GM19452 (cell line): Measurements from ENCODE around the gene DCC.

Source experiments
- ATAC-seq: cut with Tn5 transposase; IDR thresholded peaks from one replicate; pipeline ENCODE4 v1.9.1; 2021; ENCODE audit not compliant: unreplicated experiment

Gene DCC

DNA sequence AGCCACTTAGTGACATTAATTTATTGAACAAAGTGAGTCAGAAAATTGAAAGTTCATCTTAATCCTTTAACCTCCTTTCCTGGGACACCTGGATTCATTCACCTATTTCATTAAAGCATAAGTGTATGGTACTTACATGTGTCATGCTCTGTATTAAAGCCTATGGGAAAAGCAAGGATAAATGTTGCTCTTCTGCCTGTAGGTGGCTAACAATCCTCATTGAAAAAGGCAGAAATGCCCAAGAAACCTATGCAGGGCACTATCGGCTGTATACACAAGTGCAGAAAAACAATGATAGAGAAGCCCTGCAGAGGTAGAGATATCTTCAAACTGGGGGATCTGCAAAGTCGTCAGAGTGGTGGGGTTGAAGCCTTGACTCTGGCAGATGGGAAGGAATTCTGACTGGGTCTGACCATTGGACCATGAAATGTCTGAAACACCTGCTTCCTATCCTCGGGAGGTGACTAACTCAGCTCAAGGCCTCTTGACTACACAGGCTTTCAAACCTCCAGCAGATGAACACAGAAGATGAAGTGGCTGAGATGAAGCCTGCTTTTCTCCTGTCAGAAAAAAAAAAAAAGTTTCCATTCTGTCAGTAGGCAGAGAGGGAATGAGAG is 83.1 kb downstream of the DCC start:
- no peak for ATAC-seq

DNA sequence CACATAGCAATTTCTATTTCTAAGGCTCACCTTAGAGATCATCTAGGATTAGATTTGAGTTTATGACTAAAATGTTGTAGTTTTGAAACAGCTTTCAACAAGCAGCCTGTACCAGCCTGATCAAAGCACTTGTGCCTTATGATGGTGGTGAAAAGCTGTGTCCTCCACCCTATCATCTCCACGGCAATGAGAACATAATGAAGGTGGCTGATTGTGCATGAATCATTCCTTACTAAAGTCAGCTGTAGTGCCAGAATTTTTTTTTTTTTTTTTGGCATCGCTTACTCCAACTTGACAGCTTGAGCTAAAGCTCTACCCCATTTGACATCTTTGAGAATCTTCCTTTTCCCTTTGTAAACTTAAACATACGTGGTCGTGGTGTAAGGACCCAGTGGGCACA is 86.0 kb downstream of the DCC start:
- ATAC-seq: no peak

DNA sequence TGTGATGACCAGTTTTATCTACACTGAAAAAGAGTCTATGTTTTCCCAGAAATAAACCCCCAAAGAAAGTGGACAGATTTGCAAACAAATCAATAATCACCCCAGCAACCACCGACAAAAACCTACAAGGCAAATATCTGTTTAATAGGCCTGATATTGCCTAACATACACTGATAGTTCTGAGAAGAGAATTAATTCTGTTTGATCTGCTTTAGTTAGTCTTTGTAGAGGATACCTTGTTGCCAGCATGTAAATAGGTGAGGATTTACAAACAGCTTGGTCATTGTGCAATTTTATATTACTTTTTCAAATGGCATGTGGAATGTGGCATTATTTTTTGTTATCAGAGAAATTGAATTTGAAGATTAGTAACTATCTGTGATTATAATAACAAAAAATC is 86.5 kb downstream of the DCC start:
- ATAC-seq: no peak

- ATAC-seq: no peak
These were observed 87.7 kb downstream of the DCC start for GRCh38 chr18:52427521-52428175.

DNA sequence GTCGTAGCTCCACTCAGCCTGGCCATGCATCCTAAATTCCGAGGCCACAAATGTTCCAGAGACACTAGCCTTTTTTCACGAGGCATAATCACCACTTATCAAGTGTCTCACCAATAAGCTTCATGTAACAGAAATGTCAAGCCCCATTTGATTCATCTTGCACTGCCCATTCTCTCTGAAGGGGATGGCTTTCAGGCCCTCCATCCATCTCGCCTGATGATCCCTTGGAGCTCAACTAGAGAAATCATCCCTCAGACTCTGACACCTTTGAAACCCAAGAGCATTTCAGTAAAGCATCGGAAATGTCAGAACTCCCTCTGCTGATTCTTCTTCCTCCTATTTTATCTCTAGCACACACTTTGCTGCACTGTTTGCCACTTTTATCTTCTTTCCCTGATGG is 91.7 kb downstream of the DCC start:
- ATAC-seq: no peak

DNA sequence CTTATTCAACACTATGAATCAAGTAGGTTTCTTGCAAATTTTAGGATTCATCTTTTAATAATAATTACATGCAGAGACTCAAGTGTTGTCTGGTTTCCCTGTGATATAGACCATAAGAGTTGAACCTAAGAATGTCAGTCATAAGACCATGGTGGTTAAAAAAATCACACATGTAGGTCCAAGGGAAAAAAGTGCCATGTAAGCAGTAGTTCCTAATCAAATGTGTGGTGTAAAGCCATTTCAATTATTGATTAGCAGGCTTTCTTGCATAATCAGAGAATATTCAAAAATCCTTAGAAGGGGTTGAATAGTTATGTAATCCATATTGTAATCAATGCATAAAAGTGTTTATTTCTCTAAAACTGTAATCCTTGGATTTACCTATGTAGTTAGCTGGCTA is 93.8 kb downstream of the DCC start:
- ATAC-seq: no peak

DNA sequence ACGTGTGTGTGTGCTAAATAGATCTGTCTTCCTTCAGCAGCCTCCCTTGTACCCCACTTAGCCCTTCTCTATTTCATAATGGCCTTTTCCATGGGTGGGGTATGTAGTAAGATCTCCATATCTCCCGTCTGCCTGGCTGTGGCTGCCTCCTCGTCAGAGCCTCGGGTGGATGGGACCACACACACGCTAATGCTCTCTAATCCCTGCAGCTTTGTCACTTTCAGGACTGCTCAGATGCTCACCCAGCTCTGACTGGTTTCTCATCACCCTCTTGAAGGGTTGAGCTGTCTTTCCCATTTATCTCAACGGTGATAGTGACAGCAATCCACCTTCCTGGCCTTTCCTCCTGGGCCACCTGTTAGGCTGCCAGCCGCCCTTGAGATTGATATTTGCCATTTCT is 95.3 kb downstream of the DCC start:
- ATAC-seq: no peak

DNA sequence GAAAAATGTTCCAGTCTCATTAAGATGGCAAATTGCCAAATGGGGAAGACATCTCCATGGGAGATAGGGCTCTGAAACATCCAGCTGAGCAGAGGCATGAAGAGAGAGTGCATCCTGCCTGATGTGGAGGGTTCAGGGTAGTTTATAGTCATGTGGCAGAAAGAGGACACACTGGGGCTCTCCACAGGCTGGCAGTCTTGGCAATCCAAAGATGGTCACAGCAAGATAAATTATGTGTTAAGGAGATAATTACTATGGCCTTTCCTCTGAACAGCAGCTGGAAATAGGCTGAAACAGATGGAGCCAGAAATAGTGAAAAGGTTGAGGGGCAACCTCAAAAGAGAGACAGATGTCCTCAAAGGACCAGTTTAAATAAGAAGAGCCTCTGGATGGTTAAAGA is 97.2 kb downstream of the DCC start:
- no peak for ATAC-seq

DNA sequence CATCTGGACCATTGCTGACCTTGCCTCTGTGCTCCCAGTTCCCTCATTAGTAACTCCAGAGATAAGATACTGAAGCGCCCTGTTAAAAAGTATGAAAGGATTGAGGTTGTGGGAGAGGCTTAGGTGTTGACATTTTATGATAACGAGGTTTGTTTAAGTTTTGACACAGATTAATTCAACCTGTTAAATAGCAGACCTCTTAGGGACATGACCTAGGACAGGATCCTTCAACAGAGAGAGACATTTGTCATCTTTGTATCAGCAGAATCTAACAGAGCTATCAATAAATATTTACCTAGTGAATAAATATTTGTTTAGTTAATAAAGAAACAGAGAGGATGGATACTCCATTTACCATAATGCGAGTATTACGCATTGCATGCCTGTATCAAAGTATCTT is 99.5 kb downstream of the DCC start:
- no peak for ATAC-seq

DNA sequence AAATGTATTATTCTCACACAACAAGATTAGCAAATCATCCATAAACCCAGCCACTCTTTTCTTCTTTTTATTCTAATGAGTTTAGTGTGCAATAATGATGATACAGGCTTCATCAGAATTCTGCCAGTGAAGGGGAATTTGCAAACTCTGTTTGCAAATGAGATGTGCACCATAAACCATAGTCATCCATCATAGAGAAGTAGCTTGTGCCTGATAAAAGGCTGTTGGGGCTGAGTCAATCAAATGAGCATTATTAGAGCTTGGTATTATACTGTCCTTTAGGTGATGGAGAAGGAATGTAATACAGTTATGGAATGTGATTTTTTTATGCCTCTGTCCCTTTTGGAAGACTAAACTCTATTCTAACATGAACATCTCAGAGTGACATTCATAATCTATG is 101.8 kb downstream of the DCC start:
- no peak for ATAC-seq

GRCh38 chr18:52442686-52443085 is 102.7 kb downstream of the DCC start:
- no peak for ATAC-seq

DNA sequence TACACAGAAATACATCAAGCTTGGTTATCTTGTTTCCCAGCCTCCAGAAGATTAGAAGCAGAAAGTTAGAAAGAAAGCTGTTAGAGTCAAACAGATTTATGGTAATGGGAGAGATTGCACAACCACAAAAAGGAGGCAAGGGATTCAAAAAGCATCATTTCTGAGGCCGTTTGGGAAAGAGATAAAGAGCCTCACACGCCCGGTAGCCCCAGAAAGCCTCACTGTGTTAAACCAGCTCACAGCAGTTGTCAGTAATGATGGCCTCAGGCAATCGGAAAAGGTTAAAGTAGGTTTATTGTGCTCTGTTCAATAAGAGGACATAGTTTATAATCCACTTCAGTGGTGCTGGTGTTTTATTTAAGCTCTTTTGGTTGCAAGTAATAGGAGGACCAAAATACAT is 111.3 kb downstream of the DCC start:
- no peak for ATAC-seq

- ATAC-seq: no peak
These were observed 111.9 kb downstream of the DCC start for GRCh38 chr18:52451851-52452250.

GRCh38 chr18:52452427-52452826 is 112.4 kb downstream of the DCC start:
- no peak for ATAC-seq

- no peak for ATAC-seq
These were observed 119.9 kb downstream of the DCC start for GRCh38 chr18:52459890-52460289.

GRCh38 chr18:52462853-52463252 is 122.9 kb downstream of the DCC start:
- no peak for ATAC-seq

DNA sequence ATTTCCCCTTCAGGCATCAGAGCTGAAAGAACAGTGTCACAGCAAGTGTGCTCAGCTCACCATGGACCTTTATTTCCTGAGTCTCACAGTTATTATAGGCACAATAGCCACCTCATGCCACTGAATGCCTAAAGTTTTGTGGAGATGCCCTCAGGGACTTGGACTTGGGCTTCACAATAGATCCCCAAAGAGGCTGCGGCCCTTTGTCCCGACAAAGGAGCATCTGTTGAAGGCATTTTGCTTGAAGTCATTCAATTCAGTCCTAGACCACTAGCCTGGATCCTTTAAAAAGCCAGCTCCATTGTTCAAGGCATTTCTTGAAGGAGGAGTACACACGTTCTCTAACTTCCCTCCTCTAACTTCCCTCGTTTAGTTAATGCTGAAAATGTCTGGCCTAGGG is 125.4 kb downstream of the DCC start:
- ATAC-seq: no peak

DNA sequence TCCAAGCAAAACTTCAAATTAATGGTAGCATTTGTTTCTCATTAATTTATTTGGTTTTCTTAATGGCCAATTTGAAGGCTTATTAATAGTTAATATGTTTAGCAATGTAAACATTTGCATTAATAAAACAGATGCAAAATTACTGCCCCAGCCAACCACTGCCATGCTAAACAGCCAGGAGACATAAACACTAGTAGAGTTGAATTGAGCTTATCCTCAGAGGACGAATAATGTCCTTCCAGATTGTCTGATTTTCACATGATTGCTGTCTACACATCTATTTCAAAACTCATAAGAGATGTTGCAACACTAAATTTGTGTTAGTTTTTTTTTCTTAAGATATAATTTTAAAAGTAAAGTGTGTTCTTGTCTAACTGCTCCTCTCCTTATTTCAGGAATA is 128.5 kb downstream of the DCC start:
- ATAC-seq: no peak

- no peak for ATAC-seq
These were observed 135.3 kb downstream of the DCC start for GRCh38 chr18:52475325-52475724.

GRCh38 chr18:52481116-52481515 is 141.1 kb downstream of the DCC start:
- no peak for ATAC-seq

DNA sequence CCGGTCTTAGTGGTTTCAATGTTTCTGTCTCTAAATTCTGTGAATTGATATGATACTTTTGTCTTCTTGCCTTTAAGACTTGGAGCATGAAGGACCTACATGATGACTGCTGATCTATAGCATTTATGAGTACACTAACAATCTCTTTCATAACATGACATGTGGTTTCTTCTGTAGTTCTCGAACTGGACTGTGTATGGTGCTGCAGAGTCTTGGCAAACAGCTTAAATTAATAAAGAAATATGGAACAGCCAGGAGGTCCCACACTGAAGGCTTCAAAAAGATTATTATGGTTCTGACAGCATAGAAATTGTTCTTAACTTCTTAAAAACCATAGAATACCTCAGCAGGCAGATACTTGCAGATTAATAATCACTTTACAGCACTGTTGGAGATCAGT is 145.0 kb downstream of the DCC start:
- ATAC-seq: no peak

- no peak for ATAC-seq
These were observed 146.1 kb downstream of the DCC start for GRCh38 chr18:52486052-52486451.
